SK-N-SH treated with all-trans-retinoic acid at 6 μM for 48 hours (cell line): ENCODE measurements around the gene KMT5B.

Experiments used
- ATAC-seq: fragments of 200-7000 bp; cut with Tn5 transposase; 3 replicates; pipeline ENCODE4 v1.9.1; 2020; ENCODE audit warnings: mild to moderate bottlenecking, moderate library complexity
- ARNTL ChIP-seq: fragments of 450-650 bp; formaldehyde crosslinking; IDR thresholded peaks from 2 replicates; pipeline ENCODE4 v1.5.0; 2020; ENCODE audit warnings: low read depth, mild to moderate bottlenecking, moderate library complexity, borderline replicate concordance
- BACH2 ChIP-seq: fragments of 250-450 bp; sonication (Bioruptor Pico); IDR thresholded peaks from 2 replicates; pipeline ENCODE4 v1.9.0; 2021; ENCODE audit warnings: mild to moderate bottlenecking, borderline replicate concordance
- CREB5 ChIP-seq: fragments of 250-450 bp; sonication (Bioruptor Pico); IDR thresholded peaks from 2 replicates; pipeline ENCODE4 v1.5.1; 2020; ENCODE audit warnings: low read depth, mild to moderate bottlenecking, moderate library complexity
- CSDC2 ChIP-seq: fragments of 250-450 bp; sonication (Bioruptor Pico); IDR thresholded peaks from 2 replicates; pipeline ENCODE4 v1.5.0; 2020; ENCODE audit warnings: mild to moderate bottlenecking, moderate library complexity
- GLIS3 ChIP-seq: fragments of 250-450 bp; sonication (Bioruptor Pico); IDR thresholded peaks from 2 replicates; pipeline ENCODE4 v1.5.0; 2020; ENCODE audit warnings: mild to moderate bottlenecking, moderate library complexity
- ISL1 ChIP-seq: fragments of 250-450 bp; sonication (Bioruptor Pico); IDR thresholded peaks from 2 replicates; pipeline ENCODE4 v2.1.2; 2022; ENCODE audit warnings: mild to moderate bottlenecking, moderate library complexity
- OSR1 ChIP-seq: fragments of 250-450 bp; sonication (Bioruptor Pico); IDR thresholded peaks from 2 replicates; pipeline ENCODE4 v1.8.0; 2022; ENCODE audit warnings: moderate library complexity, mild to moderate bottlenecking, inconsistent platforms
- PATZ1 ChIP-seq: fragments of 250-450 bp; sonication (Bioruptor Pico); IDR thresholded peaks from 2 replicates; pipeline ENCODE4 v1.8.0; 2020; ENCODE audit warnings: mild to moderate bottlenecking, moderate library complexity, borderline replicate concordance
- PPARA ChIP-seq: fragments of 250-450 bp; sonication (Bioruptor Pico); IDR thresholded peaks from 2 replicates; pipeline ENCODE4 v1.5.0; 2020; ENCODE audit warnings: mild to moderate bottlenecking, borderline replicate concordance
- RARB ChIP-seq: fragments of 250-450 bp; sonication (Bioruptor Pico); IDR thresholded peaks from 2 replicates; pipeline ENCODE4 v1.8.0; 2021; ENCODE audit warnings: mild to moderate bottlenecking, moderate library complexity
- TCF4 ChIP-seq: fragments of 250-450 bp; sonication (Bioruptor Pico); IDR thresholded peaks from 2 replicates; pipeline ENCODE4 v1.8.0; 2021; ENCODE audit warnings: mild to moderate bottlenecking, moderate library complexity, borderline replicate concordance
- TOX ChIP-seq: fragments of 250-450 bp; sonication (Bioruptor Pico); IDR thresholded peaks from 2 replicates; pipeline ENCODE4 v1.8.0; 2021; ENCODE audit warnings: mild to moderate bottlenecking, moderate library complexity, borderline replicate concordance
- TSHZ2 ChIP-seq: fragments of 250-450 bp; sonication (Bioruptor Pico); IDR thresholded peaks from 2 replicates; pipeline ENCODE4 v1.5.0; 2020; ENCODE audit warnings: mild to moderate bottlenecking, moderate library complexity
- ZC3H10 ChIP-seq: fragments of 250-450 bp; sonication (Bioruptor Pico); IDR thresholded peaks from 2 replicates; pipeline ENCODE4 v1.5.1; 2021; ENCODE audit warnings: mild to moderate bottlenecking, moderate library complexity
- ZFP3 ChIP-seq: fragments of 250-450 bp; sonication (Bioruptor Pico); IDR thresholded peaks from 2 replicates; pipeline ENCODE4 v1.5.0; 2020; ENCODE audit warnings: mild to moderate bottlenecking, moderate library complexity
- ZNF565 ChIP-seq: fragments of 450-650 bp; formaldehyde crosslinking; conservative IDR thresholded peaks from 2 replicates; pipeline ENCODE4 v1.5.0; 2020; ENCODE audit warnings: low read depth, mild to moderate bottlenecking, moderate library complexity
- ZNF8 ChIP-seq: fragments of 450-650 bp; formaldehyde crosslinking; IDR thresholded peaks from 2 replicates; pipeline ENCODE4 v1.5.0; 2020; ENCODE audit warnings: mild to moderate bottlenecking, moderate library complexity

The KMT5B gene

GRCh38 chr11:68130121-68130520 is 83.0 kb downstream of the KMT5B start:
- TF ChIP-seq PPARA (CRISPR knock-in tag) (no peak), TCF4 (CRISPR knock-in tag) (no peak), ZC3H10 (CRISPR knock-in tag) (no peak), ARNTL (CRISPR knock-in tag) (no peak)
- ATAC-seq = no peak

GRCh38 chr11:68128682-68129327 is 84.3 kb downstream of the KMT5B start:
- TF ChIP-seq OSR1 (no peak), ZNF565 (CRISPR knock-in tag) (no peak), ZNF8 (CRISPR knock-in tag) (no peak), ISL1 (CRISPR knock-in tag) (no peak), CSDC2 (CRISPR knock-in tag) (no peak), BACH2 (CRISPR knock-in tag) (no peak), CREB5 (no peak)
- peak; percentile 40 for ATAC-seq

- TF ChIP-seq OSR1 = no peak
- TF ChIP-seq TCF4 (CRISPR knock-in tag) = no peak
- no peak for TF ChIP-seq ARNTL (CRISPR knock-in tag)
- no peak for TF ChIP-seq PATZ1
- no peak for TF ChIP-seq ZFP3 (CRISPR knock-in tag)
- peak; percentile 91 for ATAC-seq
These were observed 85.1 kb downstream of the KMT5B start for GRCh38 chr11:68127714-68128681.

- TF ChIP-seq ISL1 (CRISPR knock-in tag) (no peak), BACH2 (CRISPR knock-in tag) (no peak), PATZ1 (no peak)
- TF ChIP-seq, all 23 proteins: peak for 0
- no peak for ATAC-seq
These were observed 87.9 kb downstream of the KMT5B start for GRCh38 chr11:68125164-68125563.

- TF ChIP-seq RARB (CRISPR knock-in tag) (no peak), ZNF8 (CRISPR knock-in tag) (no peak), TSHZ2 (CRISPR knock-in tag) (no peak), PPARA (CRISPR knock-in tag) (no peak), ZC3H10 (CRISPR knock-in tag) (no peak), TOX (CRISPR knock-in tag) (no peak), GLIS3 (no peak), ZFP3 (CRISPR knock-in tag) (no peak)
- no peak for ATAC-seq
These were observed 90.1 kb downstream of the KMT5B start for GRCh38 chr11:68122936-68123539.
